ENCODE measurements around the gene GRAP2.

GRCh38 chr22:39997421-39997820 lies 96.5 kb downstream of the GRAP2 start:
- no peak for TF ChIP-seq CTCF (conservative IDR thresholded peaks at IDR 0.05; ENCODE audit: low read depth, low read length)
- TF ChIP-seq EZH2 (IDR thresholded peaks at IDR 0.05; ENCODE audit: low read length, unreplicated experiment), result no peak

All from PC-3 (cell line).